CD4-positive, CD25-positive, alpha-beta regulatory T cell (primary cell): ENCODE results near the gene MAP3K9. TPM values are rescaled to one million over a fixed set of nuclear protein-coding genes. Genes with fewer than 3 reads are reported as not detected.

ENCODE experiments used
- ATAC-seq, 2 donors: fragments of 150-1000 bp; cut with Tn5 transposase; one replicate each; pipeline ENCODE4 v1.10.0; 2021; ENCODE audit warnings: low read depth in 2 of 2, moderate number of reproducible peaks in 2 of 2, moderate library complexity in 1 of 2
- DNase-seq, 3 donors: peaks; one replicate each; pipeline versions ENCODE4 v3.0.0 to v3.0.0-alpha.2; 2012 to 2022; ENCODE audit warnings: mixed read lengths in 1 of 3
- H3K27ac ChIP-seq: one replicate; pipeline ENCODE4 v1.7.0; 2013; ENCODE audit warnings: mild to moderate bottlenecking, low read length; ENCODE audit not compliant: insufficient read depth, poor library complexity, severe bottlenecking
- H3K27me3 ChIP-seq: one replicate; pipeline ENCODE4 v1.7.0; 2013; ENCODE audit warnings: low read length; ENCODE audit not compliant: control insufficient read depth, insufficient read depth
- H3K36me3 ChIP-seq: one replicate; pipeline ENCODE4 v1.7.0; 2013; ENCODE audit warnings: mild to moderate bottlenecking, low read length, moderate library complexity; ENCODE audit not compliant: control insufficient read depth, insufficient read depth
- H3K4me1 ChIP-seq: 2 replicates; pipeline ENCODE4 v1.7.0; 2013; ENCODE audit warnings: mild to moderate bottlenecking, low read length; ENCODE audit not compliant: insufficient read depth, control insufficient read depth, poor library complexity, severe bottlenecking
- H3K4me3 ChIP-seq: one replicate; pipeline ENCODE4 v1.7.0; 2013; ENCODE audit warnings: low read depth, mild to moderate bottlenecking, low read length, moderate library complexity
- H3K9me3 ChIP-seq, 2 experiments: 1 replicate in 1 of 2; 2 replicates in 1 of 2; pipeline ENCODE4 v1.7.0; 2013; ENCODE audit warnings: low read length in 2 of 2, mild to moderate bottlenecking in 1 of 2, moderate library complexity in 1 of 2; ENCODE audit not compliant: control insufficient read depth in 2 of 2
- H3K27ac Mint-ChIP-seq, 3 donors: one replicate each; pipeline ENCODE4 v1.8.0; 2020 to 2022; ENCODE audit warnings: mild to moderate bottlenecking in 3 of 3, mixed read lengths in 3 of 3, moderate library complexity in 2 of 3
- H3K27me3 Mint-ChIP-seq: one replicate; pipeline ENCODE4 v1.8.0; 2022; ENCODE audit warnings: mild to moderate bottlenecking, mixed read lengths
- H3K36me3 Mint-ChIP-seq: one replicate; pipeline ENCODE4 v1.8.0; 2020; ENCODE audit warnings: mixed read lengths
- H3K4me1 Mint-ChIP-seq, 4 donors: one replicate each; pipeline ENCODE4 v1.8.0; 2020 to 2022; ENCODE audit warnings: mixed read lengths in 4 of 4, mild to moderate bottlenecking in 1 of 4
- H3K4me3 Mint-ChIP-seq, 4 donors: one replicate each; pipeline ENCODE4 v1.8.0; 2020 to 2022; ENCODE audit warnings: mild to moderate bottlenecking in 4 of 4, mixed read lengths in 4 of 4, moderate library complexity in 3 of 4
- H3K9me3 Mint-ChIP-seq, 7 donors: one replicate each; pipeline ENCODE4 v1.8.0; 2020 to 2022; ENCODE audit warnings: mixed read lengths in 7 of 7, mild to moderate bottlenecking in 3 of 7, moderate library complexity in 2 of 7
- polyA plus RNA-seq, 4 donors: library from polyadenylated mRNA; unstranded; fragments of 300-500 nt; fragmentation: Illumina TruSeq; gene quantifications; one replicate each; pipeline ENCODE4 v1.2.3, GENCODE V29; 2021
- total RNA-seq: library from RNA; stranded (reverse); gene quantifications from one replicate; pipeline ENCODE4 v1.2.3, GENCODE V29; 2022

The MAP3K9 gene
- total and polyA plus RNA-seq, 5 donors from 2014 or later = 1.1 to 15.7 (median 1.4) TPM

GRCh38 chr14:70680748-70681147 is 128.6 kb downstream of the MAP3K9 start:
- Histone ChIP-seq H3K4me1 (no peaks in the 10 kb centered on the region), H3K27ac (no peak overlapping the region), H3K4me3 (no peak overlapping the region), H3K27me3 (no peaks in the 10 kb centered on the region), H3K9me3 (no peaks in the 10 kb centered on the region), H3K36me3 (no peaks in the 10 kb centered on the region)
- H3K27me3 Mint-ChIP-seq = no peaks in the 10 kb centered on the region
- ATAC-seq (no peak), DNase-seq (no peak)
- no peak overlapping the region for H3K4me3 Mint-ChIP-seq
- H3K4me1 Mint-ChIP-seq = peaks cover 0 to 3% (median 2%) of the 10 kb centered on the region in 4 donors
- H3K27ac Mint-ChIP-seq = no peak overlapping the region
- peaks cover 7% of the 10 kb centered on the region for H3K36me3 Mint-ChIP-seq
- peaks cover 0 to 1% (median 0%) of the 10 kb centered on the region in 7 donors for H3K9me3 Mint-ChIP-seq

- no peak overlapping the region for H3K27ac Mint-ChIP-seq
- DNase-seq (no peak), ATAC-seq (no peak)
- H3K9me3 Mint-ChIP-seq = no peaks in the 10 kb centered on the region
- no peak overlapping the region for H3K4me3 ChIP-seq
- H3K27me3 Mint-ChIP-seq = no peaks in the 10 kb centered on the region
- no peaks in the 10 kb centered on the region for H3K4me1 ChIP-seq
- peaks cover 2% of the 10 kb centered on the region for H3K36me3 ChIP-seq
- H3K36me3 Mint-ChIP-seq = peaks cover 22% of the 10 kb centered on the region
- peaks cover 0 to 6% (median 4%) of the 10 kb centered on the region in 4 donors for H3K4me1 Mint-ChIP-seq
- no peak overlapping the region for H3K4me3 Mint-ChIP-seq
- no peak overlapping the region for H3K27ac ChIP-seq
- no peaks in the 10 kb centered on the region for H3K9me3 ChIP-seq
- H3K27me3 ChIP-seq = no peaks in the 10 kb centered on the region
Measured at GRCh38 chr14:70677341-70677740, 132.0 kb downstream of the MAP3K9 start.

Other genes starting within 250 kb of the MAP3K9 start
- 82.8 TPM for gene MED6, start 208.9 kb downstream of the MAP3K9 start, total RNA-seq
- 10 to 100 TPM; 38.7 to 63.7 (median 42.5) TPM for gene MED6, start 208.9 kb downstream of the MAP3K9 start, polyA plus RNA-seq
- gene TTC9, start 167.6 kb downstream of the MAP3K9 start, total RNA-seq = 7.8 TPM
- 1 to 10 TPM; 4.7 to 7.5 (median 5.6) TPM for gene TTC9, start 167.6 kb downstream of the MAP3K9 start, polyA plus RNA-seq
- 202 TPM for gene PCNX1, start 97.9 kb upstream of the MAP3K9 start, total RNA-seq
- gene PCNX1, start 97.9 kb upstream of the MAP3K9 start, polyA plus RNA-seq = 10 to 100 TPM; 16.4 to 25.7 (median 20.3) TPM